Aorta (tissue), 5 donors: ENCODE data around the gene CCDC148. TPM values are rescaled to one million over a fixed set of nuclear protein-coding genes. Genes with fewer than 3 reads are reported as not detected.
A peak's percentile ranks its signal among the peaks of the same experiment; 100 is the strongest.

Experiments
- ATAC-seq: fragments of 200-7000 bp; cut with Tn5 transposase; one replicate; pipeline ENCODE4 v1.9.1; 2022; ENCODE audit warnings: moderate library complexity; ENCODE audit not compliant: low FRiP score
- DNase-seq, 2 donors: peaks; one replicate each; pipeline ENCODE4 v3.0.0-alpha.2; 2020
- H3K27ac ChIP-seq, 2 donors: one replicate each; pipeline ENCODE4 v1.5.1; 2013; ENCODE audit warnings: low read length in 2 of 2, mild to moderate bottlenecking in 2 of 2, moderate library complexity in 2 of 2, control low read depth in 1 of 2, inconsistent platforms in 1 of 2, low read depth in 1 of 2
- H3K27me3 ChIP-seq, 2 donors: one replicate each; pipeline ENCODE4 v1.6.1; 2013; ENCODE audit warnings: control low read depth in 1 of 2, low read length in 1 of 2, mild to moderate bottlenecking in 1 of 2, moderate library complexity in 1 of 2; ENCODE audit not compliant: insufficient read depth in 2 of 2, control insufficient read depth in 1 of 2
- H3K36me3 ChIP-seq, 2 donors: one replicate each; pipeline ENCODE4 v1.6.1; 2013; ENCODE audit warnings: control low read depth in 1 of 2, low read length in 1 of 2, mild to moderate bottlenecking in 1 of 2; ENCODE audit not compliant: insufficient read depth in 2 of 2, control insufficient read depth in 1 of 2
- H3K4me1 ChIP-seq, 2 donors: one replicate each; pipeline ENCODE4 v1.6.1; 2013; ENCODE audit warnings: low read length in 2 of 2, control low read depth in 1 of 2, mild to moderate bottlenecking in 1 of 2, moderate library complexity in 1 of 2; ENCODE audit not compliant: insufficient read depth in 2 of 2, control insufficient read depth in 1 of 2
- H3K4me3 ChIP-seq, 2 donors: one replicate each; pipeline ENCODE4 v1.5.1; 2013; ENCODE audit warnings: low read length in 2 of 2, control low read depth in 1 of 2, mild to moderate bottlenecking in 1 of 2
- H3K9me3 ChIP-seq: one replicate; pipeline ENCODE4 v1.6.1; 2013; ENCODE audit warnings: mild to moderate bottlenecking, low read length; ENCODE audit not compliant: control insufficient read depth
- WGBS, 2 donors: extraction: QIAGEN DNeasy Blood & Tissue Kit; methylation state at CpG; one replicate each; pipeline ENCODE4 v1.1.7; 2013; 5-methylcytosine and 5-hydroxymethylcytosine counted together
- intact Hi-C, 2 donors: fragments of 100-400 bp; cut with DNase I; formaldehyde crosslinking; loops; one replicate each; pipeline versions ENCODE4 v1.14.2 to v1.15.0; 2022
- polyA plus RNA-seq, 2 donors: library from polyadenylated mRNA; stranded (reverse); fragments of 200-250 nt; gene quantifications; one replicate each; pipeline ENCODE4 v1.2.3, GENCODE V29; 2013
- total RNA-seq, 2 donors: library from RNA; stranded (reverse); fragmentation: NEBNext Ultra II Directional; extraction: Animal tissue kit (Norgen Biotek cat#: 25700); gene quantifications; one replicate each; pipeline ENCODE4 v1.2.1, GENCODE V29; 2021
- donor health status: healthy with polysubstance abuse.
- donor health status: Bipolar disorder and iron deficiency.
- donor health status: DM: no; HTN: no; CAD: no.
- donor health status: DM: no; HTN: no; CAD: no.
- donor health status: DM: yes; HTN: yes; CAD: no.

The CCDC148 gene
- total and polyA plus RNA-seq, 4 donors, result 0.41 to 1.6 (median 0.52) TPM; not detected in 1

DNA sequence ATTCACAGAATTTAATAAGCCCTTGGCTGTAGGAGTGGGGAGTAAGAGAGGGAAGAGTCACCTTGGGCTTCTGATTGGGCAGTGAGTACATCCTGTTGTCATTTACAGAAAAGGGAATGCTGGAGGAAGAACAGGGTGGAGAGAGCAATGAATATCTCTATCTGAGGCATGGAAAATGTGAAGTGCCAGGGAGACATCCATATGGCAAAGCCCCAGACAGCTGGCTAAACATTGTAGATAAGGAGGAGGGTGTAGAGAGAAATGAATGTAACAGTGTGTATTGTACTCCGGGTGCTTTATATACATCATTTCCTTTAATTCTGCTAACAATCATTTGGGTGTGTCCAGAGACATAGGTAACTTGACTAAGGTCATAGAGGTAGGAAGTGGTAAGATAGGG lies 251.3 kb downstream of the CCDC148 start:
- Histone ChIP-seq H3K36me3 (no peaks in the 10 kb centered on the region), H3K4me1 (no peaks in the 10 kb centered on the region), H3K27me3 (no peaks in the 10 kb centered on the region), H3K9me3 (no peaks in the 10 kb centered on the region), H3K4me3 (no peak overlapping the region), H3K27ac (no peak overlapping the region)
- intact Hi-C loops, result no loop called here
- WGBS, 2 donors, result 38 to 41% methylated on average over 1 of the region's 1 CpG
- DNase-seq, result no peak
- no peak for ATAC-seq

DNA sequence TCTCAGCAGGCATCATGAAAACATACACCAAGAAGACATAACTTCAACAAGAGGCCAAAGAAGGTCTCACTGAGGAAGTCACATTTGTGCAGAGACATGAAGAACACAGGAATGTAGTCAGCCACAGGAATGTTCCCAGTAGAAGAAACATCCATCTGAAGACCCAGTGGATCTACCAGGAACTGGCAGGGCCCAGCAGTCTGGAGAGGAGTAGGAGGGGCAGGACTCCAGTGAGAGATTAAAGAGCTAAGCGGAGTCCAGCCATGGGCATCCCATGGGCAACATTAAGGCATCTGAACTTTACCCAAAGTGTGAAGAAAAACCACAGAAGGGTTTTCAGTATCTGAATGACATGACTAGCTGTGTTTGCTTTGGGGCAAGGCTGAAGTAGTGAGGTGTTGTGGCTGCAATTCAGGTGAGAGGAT lies 251.8 kb downstream of the CCDC148 start:
- no peak overlapping the region for H3K27ac ChIP-seq
- H3K27me3 ChIP-seq, result no peaks in the 10 kb centered on the region
- WGBS, 2 donors, result 80 to 87% methylated on average over 1 of the region's 1 CpG
- DNase-seq (no peak), ATAC-seq (no peak)
- H3K36me3 ChIP-seq, result no peaks in the 10 kb centered on the region
- intact Hi-C loops, result no loop called here
- no peaks in the 10 kb centered on the region for H3K9me3 ChIP-seq
- no peak overlapping the region for H3K4me3 ChIP-seq
- H3K4me1 ChIP-seq, result no peaks in the 10 kb centered on the region

DNA sequence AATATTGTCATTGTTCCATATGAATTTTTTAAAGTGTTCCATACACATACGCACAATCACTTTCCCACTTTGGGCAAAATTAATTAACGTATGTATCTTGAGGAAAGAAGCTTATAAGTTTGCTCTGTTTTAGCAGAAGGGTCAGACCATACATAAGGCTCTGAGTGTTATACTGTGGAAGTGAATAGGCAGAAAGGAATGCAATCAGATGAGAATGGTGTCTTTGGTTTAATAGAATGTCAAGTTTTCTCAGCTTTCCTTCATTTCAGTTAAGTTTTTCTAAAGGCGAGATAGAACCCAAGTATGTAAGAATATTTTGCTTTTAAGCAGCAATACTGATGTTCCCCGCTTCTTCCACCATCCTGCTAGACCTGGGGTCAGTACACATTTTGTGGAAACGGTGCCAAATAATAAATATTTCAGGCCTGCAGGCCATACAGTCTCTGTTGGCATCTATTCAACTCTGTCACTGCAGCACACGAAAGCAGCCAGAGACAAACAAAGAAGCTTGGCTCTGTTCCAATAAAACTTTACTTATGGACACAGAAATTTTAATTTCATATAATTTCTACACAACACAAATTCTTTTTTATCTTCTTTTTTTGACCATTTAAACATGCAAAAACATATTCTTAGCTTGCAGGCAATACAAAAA lies 254.3 kb downstream of the CCDC148 start:
- H3K27ac ChIP-seq, result no peak overlapping the region
- intact Hi-C loops, result no loop called here
- H3K9me3 ChIP-seq, result no peaks in the 10 kb centered on the region
- DNase-seq, result no peak
- no peaks in the 10 kb centered on the region for H3K4me1 ChIP-seq
- ATAC-seq, result no peak
- no peaks in the 10 kb centered on the region for H3K27me3 ChIP-seq
- 52 to 59% methylated on average over 6 of the region's 6 CpGs for WGBS, 2 donors
- no peak overlapping the region for H3K4me3 ChIP-seq
- H3K36me3 ChIP-seq, result no peaks in the 10 kb centered on the region

DNA sequence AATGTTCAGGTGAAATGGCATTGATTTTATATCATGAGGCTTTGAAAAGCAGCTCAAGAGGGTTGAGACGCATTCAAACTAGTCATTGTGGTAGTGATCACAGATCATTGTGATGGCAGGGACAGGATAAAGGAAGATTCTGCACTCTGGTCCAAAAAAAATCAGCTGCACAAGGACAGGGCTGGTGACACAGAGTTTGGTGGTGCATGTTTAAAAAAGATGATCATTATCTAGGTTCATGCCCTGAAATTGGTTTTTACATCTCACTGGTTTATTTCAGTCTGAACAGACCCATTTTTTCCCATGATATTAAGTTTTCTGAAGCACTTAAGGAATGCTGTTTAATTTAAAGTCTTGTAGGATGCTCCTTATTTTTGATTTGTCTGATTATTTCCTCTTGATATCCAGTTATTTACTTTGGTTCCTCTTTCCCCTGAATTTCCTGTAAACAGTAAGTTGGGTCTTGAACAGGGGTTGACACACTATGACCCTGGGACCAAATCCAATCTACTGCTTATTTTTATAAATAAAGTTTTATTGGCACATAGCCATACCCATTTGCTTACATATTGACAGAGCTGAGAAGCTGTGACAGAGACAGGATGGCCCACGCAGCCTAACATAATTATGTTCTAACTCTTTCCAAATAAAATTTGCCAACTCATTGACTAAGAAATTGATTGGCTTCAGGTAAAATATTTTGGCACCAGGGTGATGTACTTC lies 256.5 kb downstream of the CCDC148 start:
- Histone ChIP-seq H3K4me1 (no peaks in the 10 kb centered on the region), H3K27ac (no peak overlapping the region), H3K9me3 (no peaks in the 10 kb centered on the region), H3K36me3 (no peaks in the 10 kb centered on the region), H3K4me3 (no peak overlapping the region), H3K27me3 (no peaks in the 10 kb centered on the region)
- DNase-seq, result no peak
- WGBS, 2 donors, result 95 to 97% methylated on average over 2 of the region's 2 CpGs
- no peak for ATAC-seq
- intact Hi-C loops, result no loop called here

DNA sequence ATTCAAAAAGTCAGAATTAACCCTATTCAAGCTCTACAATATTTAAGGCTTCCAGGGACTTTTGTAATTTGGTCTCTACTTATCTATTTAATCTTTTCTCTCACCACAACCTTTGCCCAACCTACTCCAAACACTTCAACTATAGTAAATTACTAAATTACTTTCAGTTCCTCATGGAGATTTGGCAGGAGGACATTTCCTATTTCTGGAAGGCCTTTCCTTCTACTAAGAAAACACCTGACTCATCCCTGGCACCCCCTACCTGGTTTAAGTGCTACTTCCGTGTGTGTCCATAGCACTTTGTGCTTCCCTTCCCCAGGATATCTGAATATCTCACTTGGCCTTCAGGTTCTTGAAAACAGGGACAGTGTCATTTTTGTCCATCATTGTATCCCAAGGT lies 258.6 kb downstream of the CCDC148 start:
- H3K4me3 ChIP-seq, result no peak overlapping the region
- H3K9me3 ChIP-seq, result no peaks in the 10 kb centered on the region
- no peak overlapping the region for H3K27ac ChIP-seq
- intact Hi-C loops, result no loop called here
- 79 to 82% methylated on average over 1 of the region's 1 CpG for WGBS, 2 donors
- DNase-seq (no peak), ATAC-seq (no peak)
- no peaks in the 10 kb centered on the region for H3K4me1 ChIP-seq
- H3K27me3 ChIP-seq, result no peaks in the 10 kb centered on the region
- no peaks in the 10 kb centered on the region for H3K36me3 ChIP-seq

DNA sequence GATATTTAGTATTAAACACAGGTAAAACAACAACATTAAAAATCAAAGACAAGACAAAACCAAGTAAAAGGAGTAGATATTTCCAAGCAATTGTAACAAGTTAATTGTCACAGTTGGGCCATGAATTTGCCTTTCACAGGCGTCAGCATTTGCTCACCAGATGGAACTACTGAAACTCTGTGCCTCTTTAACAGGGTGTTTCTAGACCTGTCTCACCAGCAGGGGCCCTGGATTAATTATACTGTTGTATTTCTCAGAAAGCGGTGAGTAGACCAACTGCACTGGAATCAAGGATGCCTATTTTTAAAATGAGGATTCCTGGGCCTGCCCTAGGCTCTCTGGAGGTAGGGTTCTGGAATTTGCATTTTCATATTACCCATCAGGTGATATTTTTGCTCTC lies 262.3 kb downstream of the CCDC148 start:
- Histone ChIP-seq H3K4me3 (no peak overlapping the region), H3K36me3 (no peaks in the 10 kb centered on the region), H3K27me3 (no peaks in the 10 kb centered on the region), H3K9me3 (no peaks in the 10 kb centered on the region), H3K27ac (no peak overlapping the region), H3K4me1 (peaks cover 0 to 4% of the 10 kb centered on the region in 2 donors)
- DNase-seq, result no peak
- ATAC-seq, result no peak
- intact Hi-C loops, result no loop called here
- 95 to 97% methylated on average over 2 of the region's 2 CpGs for WGBS, 2 donors

DNA sequence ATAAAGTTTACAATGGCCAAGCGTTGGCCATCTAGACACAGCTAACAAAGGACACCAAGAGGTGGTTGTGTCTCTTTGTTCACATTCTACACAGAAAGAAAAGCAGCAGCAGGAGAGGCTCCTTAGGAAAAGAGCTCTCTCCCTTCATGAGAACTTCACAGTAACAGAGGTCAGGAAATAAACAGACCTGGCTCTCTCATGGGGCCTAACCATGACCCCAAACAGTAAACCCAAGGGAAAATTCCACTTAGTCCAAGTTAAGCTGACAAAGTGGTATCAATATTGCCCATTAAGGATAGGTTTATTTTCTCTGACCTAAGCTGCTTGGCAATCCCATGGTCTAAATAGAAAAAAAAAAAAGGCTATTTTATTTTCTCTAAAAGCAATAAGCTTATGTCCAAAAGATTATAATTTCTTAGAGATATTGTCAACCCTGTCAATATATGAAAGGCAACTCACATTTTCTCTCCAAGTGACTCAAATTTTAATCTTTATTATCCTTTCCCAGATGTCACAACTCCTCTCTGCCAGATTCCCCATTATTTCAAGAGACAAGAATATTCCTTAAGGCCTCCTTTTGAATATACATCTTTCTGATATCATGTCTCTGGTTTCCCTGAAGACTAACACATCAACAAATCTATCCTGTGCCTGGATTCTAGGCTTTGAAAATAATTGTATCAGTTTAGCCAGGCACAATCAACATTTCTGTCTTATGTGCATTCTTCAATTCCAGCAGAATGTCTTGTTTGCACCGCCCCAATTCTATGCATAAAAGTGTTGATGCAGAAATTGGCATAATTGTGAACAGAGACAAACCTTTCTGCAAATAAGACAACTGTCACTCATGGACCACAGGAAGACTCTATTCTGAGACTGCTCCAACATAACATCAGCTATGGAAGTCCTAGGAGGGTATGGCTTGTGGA lies 263.8 kb downstream of the CCDC148 start:
- intact Hi-C loops, result no loop called here
- H3K36me3 ChIP-seq, result no peaks in the 10 kb centered on the region

DNA sequence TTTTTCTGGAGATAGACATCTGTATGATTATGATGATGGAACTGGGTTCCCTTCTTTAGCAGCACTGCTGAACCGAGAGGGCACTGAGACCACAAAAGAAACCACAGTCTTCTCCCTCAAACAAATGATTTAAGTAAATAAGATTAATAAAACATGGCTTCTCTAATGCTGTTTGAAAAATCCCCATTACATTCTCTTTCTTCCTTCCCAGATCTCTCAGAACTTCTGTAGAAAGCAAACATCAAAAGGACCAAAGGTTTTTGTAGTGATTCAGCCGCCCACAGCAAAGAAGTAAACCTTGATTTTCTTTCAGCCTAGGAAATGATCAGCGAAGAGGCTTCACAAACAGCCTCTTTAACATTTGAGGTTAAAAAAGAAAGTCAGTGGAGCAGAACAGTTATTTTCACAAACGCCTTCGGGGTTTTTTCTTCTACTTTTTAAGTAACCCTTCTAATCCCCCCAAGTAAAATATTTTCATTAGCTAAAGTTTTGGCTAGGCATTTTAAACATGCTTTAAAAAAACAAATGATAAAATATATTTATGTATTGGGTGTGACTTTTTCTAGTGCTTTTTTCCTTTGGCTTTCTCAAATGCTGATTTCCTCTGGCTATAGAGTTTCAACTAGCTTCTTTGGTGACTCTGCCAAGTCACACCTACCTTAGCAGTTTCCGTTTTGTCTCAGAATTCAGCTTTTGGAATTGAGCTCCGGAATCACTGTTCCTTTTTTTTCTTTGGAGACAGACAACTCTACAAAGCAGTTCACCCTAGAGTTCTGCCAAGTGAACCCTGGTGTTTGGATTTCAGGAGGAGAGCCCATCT lies 265.3 kb downstream of the CCDC148 start:
- 3 to 4% methylated on average over 7 of the region's 7 CpGs for WGBS, 2 donors
- ATAC-seq (no peak), DNase-seq (no peak)
- no peaks in the 10 kb centered on the region for H3K36me3 ChIP-seq
- peaks cover 0 to 4% of the 10 kb centered on the region in 2 donors for H3K4me1 ChIP-seq
- H3K9me3 ChIP-seq, result no peaks in the 10 kb centered on the region
- H3K4me3 ChIP-seq, result peak overlapping the region; percentile 18 to 26
- H3K27ac ChIP-seq, result no peak overlapping the region
- intact Hi-C loops, result no loop called here
- no peaks in the 10 kb centered on the region for H3K27me3 ChIP-seq

More for the DNA sequence above, 263.8 kb downstream of the CCDC148 start:
- 90 to 96% methylated on average over 2 of the region's 2 CpGs for WGBS, 2 donors
- Histone ChIP-seq H3K4me3 (no peak overlapping the region), H3K9me3 (no peaks in the 10 kb centered on the region), H3K27me3 (no peaks in the 10 kb centered on the region), H3K4me1 (peaks cover 0 to 4% of the 10 kb centered on the region in 2 donors), H3K27ac (no peak overlapping the region)
- no peak for DNase-seq
- ATAC-seq, result no peak
